Measurements from ENCODE around the gene ANO2. TPM values are rescaled to one million over a fixed set of nuclear protein-coding genes. Genes with fewer than 3 reads are reported as not detected.

ANO2 gene
- total and polyA plus RNA-seq, 4 donors: 0.03 to 0.25 (median 0.15) TPM

GRCh38 chr12:5577211-5577612 is 367.8 kb downstream of the ANO2 start:
- 61% methylated on average over 3 of the region's 3 CpGs for WGBS
- no peaks in the 10 kb centered on the region for H3K4me1 ChIP-seq (ENCODE audit: control insufficient read depth in 4 of 4, insufficient read depth in 4 of 4, low read length in 3 of 4)
- TF ChIP-seq NR2F2 (IDR thresholded peaks at IDR 0.05) (no peak), EGR1 (IDR thresholded peaks at IDR 0.05; ENCODE audit: low read depth in 2 of 2) (no peak), YY1 (IDR thresholded peaks at IDR 0.05) (no peak), TAF1 (conservative IDR thresholded peaks at IDR 0.05) (no peak), GABPA (IDR thresholded peaks at IDR 0.05 in 1 of 2, conservative IDR thresholded peaks at IDR 0.05 in 1 of 2) (no peak), FOXA1 (IDR thresholded peaks at IDR 0.05) (no peak), HNF4G (IDR thresholded peaks at IDR 0.05) (no peak), ZBTB33 (IDR thresholded peaks at IDR 0.05) (no peak), CTCF (IDR thresholded peaks at IDR 0.05; ENCODE audit: low read depth, low read length, missing input control) (no peak), RXRA (IDR thresholded peaks at IDR 0.05) (no peak), FOXA2 (IDR thresholded peaks at IDR 0.05) (no peak), SP1 (IDR thresholded peaks at IDR 0.05) (no peak), RAD21 (IDR thresholded peaks at IDR 0.05) (no peak), JUND (IDR thresholded peaks at IDR 0.05) (no peak), HNF4A (conservative IDR thresholded peaks at IDR 0.05) (no peak), ATF3 (IDR thresholded peaks at IDR 0.05) (no peak), REST (IDR thresholded peaks at IDR 0.05) (no peak), MAX (IDR thresholded peaks at IDR 0.05) (no peak)
- no peak overlapping the region for H3K4me3 ChIP-seq (ENCODE audit: low read depth in 1 of 3, low read length in 3 of 3)
- H3K27me3 ChIP-seq (ENCODE audit: control insufficient read depth in 4 of 4, insufficient read depth in 4 of 4, low read length in 3 of 4): no peaks in the 10 kb centered on the region
- H3K27ac ChIP-seq (ENCODE audit: low read depth in 1 of 2, low read length in 2 of 2): no peak overlapping the region
- no peak for DNase-seq (ENCODE audit: low spot score)
- no peaks in the 10 kb centered on the region for H3K9me3 ChIP-seq (ENCODE audit: control insufficient read depth in 4 of 4, low read length in 3 of 4)
- H3K9ac ChIP-seq (ENCODE audit: low read depth in 1 of 2, low read length in 2 of 2): no peak overlapping the region
- no peaks in the 10 kb centered on the region for H3K36me3 ChIP-seq (ENCODE audit: control insufficient read depth in 4 of 4, insufficient read depth in 3 of 4, low read depth in 1 of 4, low read length in 3 of 4)

Measured in liver (tissue), 9 donors.